Ishikawa (cell line): ENCODE data around the gene GDAP2.

Experiments used
- CEBPB ChIP-seq: IDR thresholded peaks from 2 replicates; pipeline ENCODE4 v1.6.1; 2012
- TAF1 ChIP-seq: IDR thresholded peaks from 2 replicates; pipeline ENCODE4 v1.6.1; 2012; ENCODE audit warnings: low read depth, mild to moderate bottlenecking
- TF ChIP-seq, protein P1 (sequence below): IDR thresholded peaks from 2 replicates; pipeline ENCODE4 v1.6.1; 2012
- TF ChIP-seq, protein P2 (sequence below): IDR thresholded peaks from 2 replicates; pipeline ENCODE4 v1.6.1; 2012; ENCODE audit warnings: low read depth, mild to moderate bottlenecking

DNA sequence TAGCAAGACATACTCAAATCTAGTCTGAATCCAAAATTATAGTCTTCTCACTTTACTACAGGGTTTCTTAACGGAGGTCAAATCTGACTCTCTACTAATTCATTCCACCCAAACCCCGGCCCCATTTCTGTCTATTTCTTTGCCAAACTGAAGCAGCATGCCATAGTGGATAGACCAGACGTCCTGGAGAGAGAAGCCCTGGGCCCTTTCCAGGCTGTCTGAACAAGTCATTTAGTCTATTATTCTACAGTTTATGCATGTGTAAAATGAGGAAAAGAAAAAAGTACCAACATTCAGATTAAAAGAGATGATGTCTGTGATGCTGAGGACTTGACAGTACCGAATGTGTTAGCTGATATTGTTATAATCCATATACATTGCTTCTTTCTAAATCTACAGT lies 95.0 kb downstream of the GDAP2 start:
- no peak for TF ChIP-seq TAF1
- no peak for TF ChIP-seq CEBPB
- TF ChIP-seq, protein P1, sequence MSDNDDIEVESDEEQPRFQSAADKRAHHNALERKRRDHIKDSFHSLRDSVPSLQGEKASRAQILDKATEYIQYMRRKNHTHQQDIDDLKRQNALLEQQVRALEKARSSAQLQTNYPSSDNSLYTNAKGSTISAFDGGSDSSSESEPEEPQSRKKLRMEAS, result no peak
- TF ChIP-seq, protein P2, sequence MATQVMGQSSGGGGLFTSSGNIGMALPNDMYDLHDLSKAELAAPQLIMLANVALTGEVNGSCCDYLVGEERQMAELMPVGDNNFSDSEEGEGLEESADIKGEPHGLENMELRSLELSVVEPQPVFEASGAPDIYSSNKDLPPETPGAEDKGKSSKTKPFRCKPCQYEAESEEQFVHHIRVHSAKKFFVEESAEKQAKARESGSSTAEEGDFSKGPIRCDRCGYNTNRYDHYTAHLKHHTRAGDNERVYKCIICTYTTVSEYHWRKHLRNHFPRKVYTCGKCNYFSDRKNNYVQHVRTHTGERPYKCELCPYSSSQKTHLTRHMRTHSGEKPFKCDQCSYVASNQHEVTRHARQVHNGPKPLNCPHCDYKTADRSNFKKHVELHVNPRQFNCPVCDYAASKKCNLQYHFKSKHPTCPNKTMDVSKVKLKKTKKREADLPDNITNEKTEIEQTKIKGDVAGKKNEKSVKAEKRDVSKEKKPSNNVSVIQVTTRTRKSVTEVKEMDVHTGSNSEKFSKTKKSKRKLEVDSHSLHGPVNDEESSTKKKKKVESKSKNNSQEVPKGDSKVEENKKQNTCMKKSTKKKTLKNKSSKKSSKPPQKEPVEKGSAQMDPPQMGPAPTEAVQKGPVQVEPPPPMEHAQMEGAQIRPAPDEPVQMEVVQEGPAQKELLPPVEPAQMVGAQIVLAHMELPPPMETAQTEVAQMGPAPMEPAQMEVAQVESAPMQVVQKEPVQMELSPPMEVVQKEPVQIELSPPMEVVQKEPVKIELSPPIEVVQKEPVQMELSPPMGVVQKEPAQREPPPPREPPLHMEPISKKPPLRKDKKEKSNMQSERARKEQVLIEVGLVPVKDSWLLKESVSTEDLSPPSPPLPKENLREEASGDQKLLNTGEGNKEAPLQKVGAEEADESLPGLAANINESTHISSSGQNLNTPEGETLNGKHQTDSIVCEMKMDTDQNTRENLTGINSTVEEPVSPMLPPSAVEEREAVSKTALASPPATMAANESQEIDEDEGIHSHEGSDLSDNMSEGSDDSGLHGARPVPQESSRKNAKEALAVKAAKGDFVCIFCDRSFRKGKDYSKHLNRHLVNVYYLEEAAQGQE, result no peak
